Lung (tissue), 12 donors: ENCODE data around the gene CBARP. TPM values are rescaled to one million over a fixed set of nuclear protein-coding genes. Genes with fewer than 3 reads are reported as not detected.

Experiments
- ATAC-seq: fragments of 200-7000 bp; cut with Tn5 transposase; one replicate; pipeline ENCODE4 v1.9.1; 2020; ENCODE audit warnings: moderate number of reproducible peaks; ENCODE audit not compliant: insufficient read depth, low FRiP score
- DNase-seq, 3 donors: peaks; one replicate each; pipeline ENCODE4 v3.0.0-alpha.2; 2013 to 2017
- H3K27ac ChIP-seq, 2 donors: one replicate each; pipeline ENCODE4 v1.5.1; 2013; ENCODE audit warnings: mild to moderate bottlenecking in 2 of 2, moderate library complexity in 2 of 2, control low read depth in 1 of 2, inconsistent platforms in 1 of 2, low read depth in 1 of 2, low read length in 1 of 2
- H3K27me3 ChIP-seq, 3 donors: one replicate each; pipeline ENCODE4 v1.5.1; 2013; ENCODE audit warnings: low read length in 2 of 3; ENCODE audit not compliant: control insufficient read depth in 3 of 3, insufficient read depth in 3 of 3
- H3K36me3 ChIP-seq, 4 donors: one replicate each; pipeline ENCODE4 v1.5.1; 2013; ENCODE audit warnings: low read length in 4 of 4, mild to moderate bottlenecking in 1 of 4, moderate library complexity in 1 of 4; ENCODE audit not compliant: control insufficient read depth in 4 of 4, insufficient read depth in 4 of 4
- H3K4me1 ChIP-seq, 5 donors: one replicate each; pipeline ENCODE4 v1.5.1; 2013; ENCODE audit warnings: low read length in 5 of 5, mild to moderate bottlenecking in 2 of 5, moderate library complexity in 1 of 5; ENCODE audit not compliant: control insufficient read depth in 5 of 5, insufficient read depth in 5 of 5
- H3K4me3 ChIP-seq: one replicate; pipeline ENCODE4 v1.5.1; 2013; ENCODE audit warnings: mild to moderate bottlenecking, control low read depth, moderate library complexity
- H3K9ac ChIP-seq, 2 donors: one replicate each; pipeline ENCODE4 v1.5.1; 2013; ENCODE audit warnings: low read length in 2 of 2, control low read depth in 1 of 2; ENCODE audit not compliant: insufficient read depth in 1 of 2
- H3K9me3 ChIP-seq, 4 donors: one replicate each; pipeline ENCODE4 v1.5.1; 2013; ENCODE audit warnings: low read length in 3 of 4, mild to moderate bottlenecking in 1 of 4, moderate library complexity in 1 of 4; ENCODE audit not compliant: control insufficient read depth in 4 of 4, insufficient read depth in 3 of 4
- WGBS, 2 donors: extraction: QIAGEN DNeasy Blood & Tissue Kit; methylation state at CpG; one replicate each; pipeline ENCODE4 v1.1.7; 2013; 5-methylcytosine and 5-hydroxymethylcytosine counted together
- polyA plus RNA-seq, 2 donors: library from polyadenylated mRNA; stranded (reverse); fragments of 200-250 nt; gene quantifications; one replicate each; pipeline ENCODE4 v1.2.1, GENCODE V29; 2013
- total RNA-seq, 2 donors: library from RNA; depleted of rRNA in 1 of 2; stranded (reverse); fragments of >200 nt in 1 of 2; gene quantifications; one replicate each; pipeline ENCODE4 v1.2.1, GENCODE V29; 2014 to 2021
- TF ChIP-seq, protein P1 (sequence below): IDR thresholded peaks from 2 replicates; pipeline ENCODE4 v1.5.1; 2012; ENCODE audit warnings: mild to moderate bottlenecking; ENCODE audit errors: control extremely low read depth, extremely low read depth
- donor health status: control.
- donor health status: control.
- donor health status: Bipolar disorder and iron deficiency.
- donor health status: healthy.
- donor health status: DM: yes; HTN: yes; CAD: no.

CBARP gene
- total and polyA plus RNA-seq, 4 donors = 0.23 to 0.83 (median 0.59) TPM

- H3K27ac ChIP-seq = peak overlapping the region; percentile 90 to 92
- H3K9ac ChIP-seq = no peak overlapping the region
- TF ChIP-seq, protein P1, sequence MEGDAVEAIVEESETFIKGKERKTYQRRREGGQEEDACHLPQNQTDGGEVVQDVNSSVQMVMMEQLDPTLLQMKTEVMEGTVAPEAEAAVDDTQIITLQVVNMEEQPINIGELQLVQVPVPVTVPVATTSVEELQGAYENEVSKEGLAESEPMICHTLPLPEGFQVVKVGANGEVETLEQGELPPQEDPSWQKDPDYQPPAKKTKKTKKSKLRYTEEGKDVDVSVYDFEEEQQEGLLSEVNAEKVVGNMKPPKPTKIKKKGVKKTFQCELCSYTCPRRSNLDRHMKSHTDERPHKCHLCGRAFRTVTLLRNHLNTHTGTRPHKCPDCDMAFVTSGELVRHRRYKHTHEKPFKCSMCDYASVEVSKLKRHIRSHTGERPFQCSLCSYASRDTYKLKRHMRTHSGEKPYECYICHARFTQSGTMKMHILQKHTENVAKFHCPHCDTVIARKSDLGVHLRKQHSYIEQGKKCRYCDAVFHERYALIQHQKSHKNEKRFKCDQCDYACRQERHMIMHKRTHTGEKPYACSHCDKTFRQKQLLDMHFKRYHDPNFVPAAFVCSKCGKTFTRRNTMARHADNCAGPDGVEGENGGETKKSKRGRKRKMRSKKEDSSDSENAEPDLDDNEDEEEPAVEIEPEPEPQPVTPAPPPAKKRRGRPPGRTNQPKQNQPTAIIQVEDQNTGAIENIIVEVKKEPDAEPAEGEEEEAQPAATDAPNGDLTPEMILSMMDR = no peak
- H3K27me3 ChIP-seq = no peaks in the 10 kb centered on the region
- peaks cover 0 to 14% (median 8%) of the 10 kb centered on the region in 4 donors for H3K36me3 ChIP-seq
- ATAC-seq (peak; percentile 46), DNase-seq (peak; percentile 48 to 67 (median 66))
- 2 to 4% methylated on average over 57 to 84 of the region's 84 CpGs for WGBS, 2 donors
- H3K4me3 ChIP-seq = peak overlapping the region; percentile 22
- H3K9me3 ChIP-seq = no peaks in the 10 kb centered on the region
- H3K4me1 ChIP-seq = peaks cover 16 to 73% (median 42%) of the 10 kb centered on the region in 5 donors
Observed at GRCh38 chr19:1266129-1266915, 28.5 kb upstream of the CBARP start.

- Histone ChIP-seq H3K36me3 (peaks cover 0 to 7% (median 2%) of the 10 kb centered on the region in 4 donors), H3K9me3 (no peaks in the 10 kb centered on the region), H3K4me1 (peaks cover 9 to 69% (median 38%) of the 10 kb centered on the region in 5 donors), H3K27ac (peak overlapping the region; percentile 90 to 92), H3K27me3 (no peaks in the 10 kb centered on the region), H3K9ac (no peak overlapping the region), H3K4me3 (peak overlapping the region; percentile 0)
- 15 to 25% methylated on average over 25 to 28 of the region's 28 CpGs for WGBS, 2 donors
- DNase-seq = peak in 2 of 3 donors; percentile 24 to 42
- ATAC-seq = no peak
- TF ChIP-seq, protein P1 = no peak
Observed at GRCh38 chr19:1265615-1266128, 27.9 kb upstream of the CBARP start.

DNA sequence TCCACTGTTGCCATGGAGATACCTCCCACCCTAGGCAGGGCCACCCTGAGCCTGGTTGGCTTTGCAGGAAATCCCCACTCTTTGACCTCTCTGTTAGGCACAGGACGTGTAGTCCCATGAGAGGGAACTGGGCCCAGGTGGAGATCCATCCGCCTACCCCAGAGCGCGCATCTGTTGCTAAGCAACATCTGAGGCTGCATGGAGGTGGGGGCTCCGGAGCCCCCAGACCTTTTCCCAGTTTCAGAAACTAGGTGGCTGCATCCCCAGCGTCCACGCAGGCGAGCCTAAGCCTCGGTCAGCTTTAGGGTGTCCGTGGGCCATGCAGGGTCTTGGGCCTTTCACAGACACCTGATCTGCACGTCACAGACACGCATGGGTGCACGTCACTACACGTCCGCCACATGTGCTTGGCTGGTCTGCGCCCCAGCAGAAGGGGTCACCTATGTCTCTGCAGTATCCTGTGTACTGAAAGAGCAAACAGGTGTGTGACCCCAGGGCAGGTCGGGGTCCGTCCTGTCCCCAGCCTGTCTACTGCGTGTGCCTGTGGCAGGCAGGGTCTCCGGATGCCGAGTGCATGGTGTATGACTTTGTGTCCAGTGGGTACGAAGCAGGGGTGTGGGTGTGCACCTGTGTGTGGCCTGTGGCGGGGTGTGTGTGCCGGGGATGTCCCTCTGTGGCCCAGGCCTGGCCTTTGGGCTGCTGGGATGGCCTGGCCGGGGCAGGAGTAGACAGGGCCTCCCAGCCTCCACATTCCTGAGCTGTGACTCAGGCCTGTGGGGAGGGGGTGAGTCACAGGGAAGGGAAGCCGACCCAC lies 27.2 kb upstream of the CBARP start:
- no peaks in the 10 kb centered on the region for H3K27me3 ChIP-seq
- no peak overlapping the region for H3K9ac ChIP-seq
- DNase-seq (peak in 2 of 3 donors; percentile 56), ATAC-seq (no peak)
- H3K36me3 ChIP-seq = peaks cover 0 to 4% (median 0%) of the 10 kb centered on the region in 4 donors
- H3K9me3 ChIP-seq = no peaks in the 10 kb centered on the region
- H3K27ac ChIP-seq = peak overlapping the region; percentile 78 to 90
- no peak overlapping the region for H3K4me3 ChIP-seq
- WGBS, 2 donors = 72 to 83% methylated on average over 26 of the region's 26 CpGs
- H3K4me1 ChIP-seq = peaks cover 9 to 69% (median 39%) of the 10 kb centered on the region in 5 donors
- TF ChIP-seq, protein P1 = no peak
